GM23248 (cell line): ENCODE data around the gene RTN4. TPM values are rescaled to one million over a fixed set of nuclear protein-coding genes. Genes with fewer than 3 reads are reported as not detected.

ENCODE experiments used
- DNase-seq: peaks from one replicate; pipeline ENCODE4 v3.0.0-alpha.2; 2015
- H2AFZ ChIP-seq: fragments of 200-600 bp; sonication (generic); 2 replicates; pipeline ENCODE4 v1.6.1; 2016; ENCODE audit warnings: antibody characterized with exemption
- H3F3A ChIP-seq: fragments of 200-600 bp; sonication (generic); 2 replicates; pipeline ENCODE4 v1.6.1; 2016; ENCODE audit warnings: mild to moderate bottlenecking, antibody characterized with exemption, mixed run types; ENCODE audit not compliant: insufficient read depth
- H3K27ac ChIP-seq: fragments of 200-600 bp; sonication (generic); 2 replicates; pipeline ENCODE4 v1.5.1; 2016; ENCODE audit warnings: mild to moderate bottlenecking
- H3K27me3 ChIP-seq: fragments of 200-600 bp; sonication (generic); replicated peaks from 2 replicates; pipeline ENCODE4 v1.6.1; 2016; ENCODE audit warnings: mild to moderate bottlenecking; ENCODE audit not compliant: insufficient read depth
- H3K36me3 ChIP-seq: fragments of 200-600 bp; sonication (generic); 2 replicates; pipeline ENCODE4 v1.6.1; 2016; ENCODE audit warnings: low read depth, mild to moderate bottlenecking
- H3K4me1 ChIP-seq: fragments of 200-600 bp; sonication (generic); 2 replicates; pipeline ENCODE4 v1.6.1; 2016; ENCODE audit warnings: mild to moderate bottlenecking; ENCODE audit not compliant: insufficient read depth
- H3K4me2 ChIP-seq: fragments of 200-600 bp; sonication (generic); one replicate; pipeline ENCODE4 v1.6.1; 2016; ENCODE audit warnings: mild to moderate bottlenecking; ENCODE audit not compliant: unreplicated experiment
- H3K4me3 ChIP-seq: fragments of 200-600 bp; sonication (generic); 2 replicates; pipeline ENCODE4 v1.5.1; 2016; ENCODE audit warnings: mild to moderate bottlenecking
- H3K79me2 ChIP-seq: fragments of 200-600 bp; sonication (generic); 2 replicates; pipeline ENCODE4 v1.6.1; 2016; ENCODE audit warnings: mild to moderate bottlenecking; ENCODE audit not compliant: insufficient read depth
- H3K9ac ChIP-seq: fragments of 200-600 bp; sonication (generic); 2 replicates; pipeline ENCODE4 v1.6.1; 2016; ENCODE audit warnings: mild to moderate bottlenecking
- H3K9me2 ChIP-seq: fragments of 200-600 bp; sonication (generic); 2 replicates; pipeline ENCODE4 v1.6.1; 2016; ENCODE audit warnings: mixed run types, mild to moderate bottlenecking, moderate library complexity; ENCODE audit not compliant: insufficient read depth
- H3K9me3 ChIP-seq: fragments of 200-600 bp; sonication (generic); one replicate; pipeline ENCODE4 v1.6.1; 2017; ENCODE audit warnings: low read depth
- H4K20me1 ChIP-seq: fragments of 200-600 bp; sonication (generic); 2 replicates; pipeline ENCODE4 v1.6.0; 2016; ENCODE audit not compliant: insufficient read depth
- EZH2 ChIP-seq: fragments of 200-600 bp; sonication (generic); IDR thresholded peaks from 2 replicates; pipeline ENCODE4 v1.6.1; 2018; ENCODE audit warnings: antibody characterized with exemption, mild to moderate bottlenecking; ENCODE audit not compliant: insufficient read depth, poor library complexity, severe bottlenecking
- EZH2phosphoT487 ChIP-seq: fragments of 200-600 bp; sonication (generic); IDR thresholded peaks from 2 replicates; pipeline ENCODE4 v1.6.1; 2018; ENCODE audit warnings: antibody characterized with exemption, moderate library complexity, mild to moderate bottlenecking, low read depth; ENCODE audit not compliant: insufficient read depth
- WGBS, 2 experiments: methylation state at CpG; one replicate each; pipeline ENCODE4 v1.1.6; 2015 to 2017; ENCODE audit warnings: low lambda C conversion rate in 2 of 2, low coverage in 1 of 2; ENCODE audit errors: missing lambda C conversion rate in 2 of 2; 5-methylcytosine and 5-hydroxymethylcytosine counted together
- in situ Hi-C: fragments of 300-500 bp; cut with MboI; formaldehyde crosslinking; loops from 2 replicates; pipeline ENCODE4 v1.15.0; 2020
- polyA plus RNA-seq: library from polyadenylated mRNA; unstranded; fragments of >200 nt; fragmentation: Nextera tagmentation; extraction: Ambion mirVana; gene quantifications from 2 replicates; pipeline ENCODE4 v1.2.1, GENCODE V29; 2016
- total RNA-seq: library from RNA; depleted of rRNA; stranded (reverse); fragments of >200 nt; shearing (Covaris generic); gene quantifications from 2 replicates; pipeline ENCODE4 v1.2.3, GENCODE V29; 2014

RTN4 gene
- total and polyA plus RNA-seq, 2 experiments from 2014 or later: 361 to 425 TPM

DNA sequence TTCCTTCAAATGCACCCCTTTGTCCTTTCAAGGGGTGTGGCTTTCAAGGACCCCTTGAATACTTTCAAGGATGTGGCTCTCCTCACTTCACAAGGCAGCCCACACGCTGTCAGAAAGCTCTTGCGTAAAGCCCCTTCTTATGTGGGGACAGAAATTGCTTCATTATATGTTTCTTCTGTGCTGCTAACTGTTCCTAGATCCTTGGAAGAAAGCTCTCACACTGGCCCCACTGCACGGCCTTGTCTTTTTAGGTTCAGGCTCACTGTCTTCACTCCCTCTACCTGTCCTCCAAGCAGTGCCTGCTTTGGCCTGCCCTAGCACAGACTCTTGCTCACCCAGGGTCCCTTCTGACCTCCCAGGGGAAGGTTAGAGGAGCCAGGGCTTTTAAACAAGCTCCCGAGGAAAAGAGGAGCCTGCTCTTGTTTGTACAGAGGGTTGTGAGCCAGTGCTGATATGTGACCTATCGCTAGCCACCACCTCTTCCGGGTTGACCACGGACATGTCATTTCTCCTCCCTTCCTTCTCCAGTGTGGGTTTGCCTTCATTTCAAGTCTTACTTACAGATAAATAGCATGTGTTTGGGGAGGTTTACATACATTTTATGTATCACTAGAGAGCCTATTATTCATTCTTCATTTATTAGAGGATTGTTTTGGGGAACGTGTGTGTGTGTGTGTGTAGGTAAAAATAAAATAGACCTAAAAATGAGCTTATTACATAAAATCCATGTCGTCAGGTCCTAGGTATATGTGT lies 94.7 kb downstream of the RTN4 start:
- Histone ChIP-seq H3K27ac (no peak overlapping the region), H4K20me1 (no peaks in the 10 kb centered on the region), H3K9me2 (no peaks in the 10 kb centered on the region), H3K9ac (no peak overlapping the region), H2AFZ (no peak overlapping the region), H3K36me3 (no peaks in the 10 kb centered on the region), H3K4me3 (no peak overlapping the region), H3K9me3 (no peaks in the 10 kb centered on the region), H3K27me3 (no peaks in the 10 kb centered on the region), H3K79me2 (no peaks in the 10 kb centered on the region), H3K4me2 (no peak overlapping the region), H3F3A (peaks cover 6% of the 10 kb centered on the region; the same call in 1 of the 2 replicates), H3K4me1 (peaks cover 25% of the 10 kb centered on the region)
- WGBS, 2 experiments: 91 to 92% methylated on average over 9 of the region's 9 CpGs
- no peak for TF ChIP-seq EZH2phosphoT487
- TF ChIP-seq EZH2: no peak
- DNase-seq: no peak
- in situ Hi-C loops: no loop called here

DNA sequence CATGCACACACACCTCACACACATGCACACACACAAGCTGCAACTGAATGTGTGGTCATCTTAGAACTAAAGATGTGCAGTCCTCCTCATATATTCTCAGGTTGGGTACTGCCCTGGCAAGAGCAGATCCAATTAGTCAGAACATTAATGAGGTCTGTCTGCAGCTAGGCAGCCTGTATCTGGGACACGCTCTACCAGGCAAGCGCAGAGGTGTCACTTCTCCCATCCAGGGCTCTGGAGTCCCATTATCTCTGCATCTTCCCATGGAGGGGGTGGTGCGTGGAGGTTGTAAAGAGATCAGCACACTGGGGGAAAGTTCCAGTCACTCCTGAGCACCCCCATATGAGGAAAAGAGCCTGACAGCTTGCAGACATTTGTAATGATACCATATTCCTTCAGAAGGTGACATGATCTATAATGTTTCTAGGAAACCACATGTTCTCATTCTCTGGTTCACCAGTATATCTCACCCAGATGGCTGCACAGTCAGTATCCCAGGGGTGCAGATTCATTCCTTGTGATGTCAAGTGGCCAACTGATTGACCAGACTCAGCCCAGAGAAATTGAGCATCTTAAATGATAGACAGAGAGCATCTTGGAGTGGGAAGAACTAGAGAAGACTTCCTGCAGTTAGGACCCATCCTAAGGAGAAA lies 95.4 kb downstream of the RTN4 start:
- Histone ChIP-seq H3K4me1 (peaks cover 29% of the 10 kb centered on the region), H4K20me1 (no peaks in the 10 kb centered on the region), H3K4me3 (no peak overlapping the region), H2AFZ (no peak overlapping the region), H3K9me2 (no peaks in the 10 kb centered on the region), H3K27ac (no peak overlapping the region), H3K9me3 (no peaks in the 10 kb centered on the region), H3K36me3 (no peaks in the 10 kb centered on the region), H3K79me2 (no peaks in the 10 kb centered on the region), H3K27me3 (no peaks in the 10 kb centered on the region), H3K9ac (no peak overlapping the region), H3K4me2 (no peak overlapping the region), H3F3A (peaks cover 6% of the 10 kb centered on the region; the same call in 1 of the 2 replicates)
- WGBS, 2 experiments: 91 to 98% methylated on average over 3 of the region's 3 CpGs
- in situ Hi-C loops: no loop called here
- no peak for TF ChIP-seq EZH2
- no peak for TF ChIP-seq EZH2phosphoT487
- no peak for DNase-seq

DNA sequence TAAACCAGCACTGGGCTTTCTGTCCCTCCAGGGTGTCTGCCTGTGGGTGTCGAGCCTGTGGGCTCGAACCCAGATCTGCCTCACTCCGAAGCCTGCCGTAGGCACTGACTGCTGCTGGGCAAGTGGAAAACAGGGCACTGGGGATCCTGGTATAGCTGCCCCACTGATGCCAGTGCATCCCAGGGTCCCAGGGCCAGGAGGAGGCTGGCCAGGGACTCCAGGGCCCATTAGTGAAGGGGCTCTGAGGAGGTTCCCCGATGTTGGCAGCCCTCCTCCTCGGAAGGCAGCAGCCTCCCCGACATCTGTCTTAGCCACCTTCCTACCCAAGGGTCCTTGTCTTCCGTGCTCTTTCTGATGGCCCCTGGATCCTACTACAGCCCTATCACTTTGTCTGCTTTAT lies 96.1 kb downstream of the RTN4 start:
- H4K20me1 ChIP-seq: no peaks in the 10 kb centered on the region

GRCh38 chr2:54952978-54953456 lies 97.2 kb downstream of the RTN4 start:
- Histone ChIP-seq H3K36me3 (no peaks in the 10 kb centered on the region), H3K9me3 (no peaks in the 10 kb centered on the region), H3K4me1 (peaks cover 32% of the 10 kb centered on the region), H3K79me2 (no peaks in the 10 kb centered on the region), H3K9ac (no peak overlapping the region), H3K27ac (no peak overlapping the region), H3K27me3 (no peaks in the 10 kb centered on the region), H3K4me3 (no peak overlapping the region), H3K4me2 (peak overlapping the region; percentile 60), H3K9me2 (no peaks in the 10 kb centered on the region), H3F3A (peaks cover 6% of the 10 kb centered on the region; the same call in 1 of the 2 replicates), H2AFZ (no peak overlapping the region), H4K20me1 (no peaks in the 10 kb centered on the region)
- TF ChIP-seq EZH2 (no peak), EZH2phosphoT487 (no peak)
- WGBS, 2 experiments: 15 to 21% methylated on average over 9 of the region's 9 CpGs
- DNase-seq: peak; percentile 73
- in situ Hi-C loops: no loop called here

More for the DNA sequence above, 96.1 kb downstream of the RTN4 start:
- no peaks in the 10 kb centered on the region for H3K27me3 ChIP-seq
- H3K9me2 ChIP-seq: no peaks in the 10 kb centered on the region
- no peak overlapping the region for H2AFZ ChIP-seq
- no peaks in the 10 kb centered on the region for H3K79me2 ChIP-seq
- H3K4me3 ChIP-seq: no peak overlapping the region
- in situ Hi-C loops: no loop called here
- no peak for DNase-seq
- H3K4me1 ChIP-seq: peaks cover 32% of the 10 kb centered on the region
- no peaks in the 10 kb centered on the region for H3K36me3 ChIP-seq
- no peak overlapping the region for H3K27ac ChIP-seq
- no peaks in the 10 kb centered on the region for H3K9me3 ChIP-seq
- no peak overlapping the region for H3K9ac ChIP-seq
- TF ChIP-seq EZH2phosphoT487 (no peak), EZH2 (no peak)
- H3F3A ChIP-seq: peaks cover 6% of the 10 kb centered on the region; the same call in 1 of the 2 replicates
- 93 to 96% methylated on average over 8 of the region's 8 CpGs for WGBS, 2 experiments
- no peak overlapping the region for H3K4me2 ChIP-seq
